ENCODE results near the gene ARNT2.
A peak's percentile ranks its signal among the peaks of the same experiment; 100 is the strongest.

ARNT2 gene

DNA sequence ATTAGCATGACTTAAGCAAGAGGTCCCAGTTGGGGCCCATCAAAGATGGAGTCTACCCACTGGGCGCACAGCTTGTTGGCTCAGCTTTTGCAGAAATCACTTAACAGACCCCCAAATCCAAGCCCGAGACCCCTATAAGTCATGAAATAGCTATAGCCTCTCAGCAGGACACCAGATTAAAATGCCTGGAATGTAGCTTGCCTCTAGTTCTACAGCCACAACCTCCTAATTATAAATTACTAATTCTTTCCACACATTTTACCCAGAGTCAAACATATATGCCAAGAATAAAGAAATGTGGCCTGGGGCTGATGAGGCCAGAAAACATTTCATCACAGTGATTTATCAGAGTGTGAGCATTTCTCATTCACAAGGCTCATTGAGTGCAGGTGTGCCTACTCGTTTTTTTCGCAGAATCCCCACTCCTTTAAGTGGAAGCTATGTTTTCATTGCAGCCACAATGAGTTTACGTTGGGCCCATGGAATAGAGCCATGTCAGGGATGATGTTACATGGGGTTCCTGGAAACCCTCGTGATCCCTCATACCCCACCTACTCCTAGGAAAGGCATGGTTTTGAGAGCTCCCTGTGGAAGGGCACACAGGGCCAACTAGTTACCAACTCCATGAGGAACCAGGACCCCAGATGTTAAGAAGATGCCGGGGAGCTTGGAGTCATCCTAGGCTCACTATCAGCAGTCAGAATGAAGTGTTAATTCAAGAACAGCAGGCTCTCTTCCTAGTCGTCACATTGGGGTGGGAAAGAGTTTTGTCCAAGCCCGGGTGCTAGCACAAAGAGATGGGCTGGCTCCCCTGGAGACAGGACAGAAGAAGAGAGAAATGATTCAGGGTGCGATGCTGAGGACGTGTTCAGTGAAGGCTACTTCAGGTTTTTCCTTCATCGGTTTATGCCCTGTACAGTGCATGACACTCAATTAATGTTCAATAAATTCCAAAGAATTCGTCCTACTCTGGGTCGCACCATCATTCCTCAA lies 200.7 kb downstream of the ARNT2 start:
- DNase-seq, result peak; percentile 69

DNA sequence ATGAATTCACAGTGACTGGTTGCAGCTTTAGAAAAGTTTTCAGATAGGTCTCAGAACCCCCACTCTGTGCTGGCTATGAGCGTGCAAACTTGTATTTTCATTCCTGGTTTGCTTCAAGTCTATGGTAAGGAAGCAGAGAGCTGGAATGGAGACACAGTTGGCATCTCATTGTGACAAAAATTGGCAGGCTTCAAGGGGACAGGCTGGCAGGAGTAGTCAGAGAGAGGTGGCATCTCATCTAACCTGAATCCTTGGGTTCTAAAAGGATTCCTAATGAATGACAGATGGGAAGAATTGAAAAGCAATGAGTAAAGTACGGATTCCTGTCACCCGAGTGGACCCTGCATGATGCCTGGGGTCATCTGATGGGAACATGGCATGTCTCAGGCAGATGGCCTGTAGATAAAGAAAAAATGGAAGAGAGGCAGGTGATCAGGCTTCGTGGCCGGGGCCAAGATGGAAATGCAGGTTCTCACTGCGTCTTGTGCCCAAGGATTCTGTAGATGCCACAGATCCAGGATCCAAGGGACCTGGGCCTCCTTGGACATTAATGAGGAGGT lies 201.5 kb downstream of the ARNT2 start:
- no peak for DNase-seq

DNA sequence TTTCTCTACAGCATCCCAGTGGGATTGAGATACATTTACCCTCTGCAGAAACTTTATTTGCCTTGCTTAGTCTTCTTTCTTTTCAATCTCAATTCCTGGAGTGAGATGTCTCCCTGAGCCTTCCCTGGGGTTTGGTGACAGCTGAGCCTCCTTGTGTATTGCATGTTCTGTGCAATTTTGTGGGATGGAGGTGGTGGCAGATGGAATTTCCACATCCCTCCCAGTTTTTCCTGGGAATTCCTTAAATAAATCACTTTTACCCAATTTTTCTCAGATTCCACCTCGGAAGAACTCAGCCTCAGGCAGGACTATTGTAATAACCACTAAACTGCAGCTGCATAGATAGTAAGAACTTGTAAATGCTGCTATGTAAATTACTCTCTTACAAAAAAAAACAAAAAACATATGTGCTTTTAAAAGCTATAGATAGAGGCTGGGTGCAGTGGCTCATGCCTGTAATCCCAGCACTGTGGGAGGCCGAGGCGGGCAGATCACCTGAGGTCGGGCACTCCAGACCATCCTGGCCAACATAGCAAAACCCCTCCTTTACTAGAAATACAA lies 202.4 kb downstream of the ARNT2 start:
- peak; percentile 38 for DNase-seq

GRCh38 chr15:80607287-80607980 lies 203.3 kb downstream of the ARNT2 start:
- no peak for DNase-seq

- DNase-seq, result no peak
Observed at GRCh38 chr15:80608688-80609087, 204.5 kb downstream of the ARNT2 start.

DNA sequence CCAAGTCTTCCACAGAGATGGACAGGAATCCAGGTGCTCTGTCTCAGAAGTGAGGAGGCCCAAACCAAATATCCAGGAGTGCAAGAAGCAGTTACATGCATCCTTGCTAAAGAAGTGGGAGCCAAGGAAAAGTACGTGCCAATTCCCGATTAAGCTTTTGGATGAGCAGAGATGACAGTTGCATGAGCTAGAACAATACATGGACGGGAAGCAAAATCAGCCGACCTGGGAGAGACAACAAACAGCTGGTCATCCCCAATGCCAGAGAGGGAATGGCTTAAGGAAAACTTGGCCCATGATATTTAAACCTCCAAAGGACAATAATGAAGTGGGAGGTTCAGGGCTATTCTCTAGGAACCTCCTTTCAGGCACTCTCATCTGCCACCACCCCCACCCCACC lies 204.9 kb downstream of the ARNT2 start:
- DNase-seq, result no peak

DNA sequence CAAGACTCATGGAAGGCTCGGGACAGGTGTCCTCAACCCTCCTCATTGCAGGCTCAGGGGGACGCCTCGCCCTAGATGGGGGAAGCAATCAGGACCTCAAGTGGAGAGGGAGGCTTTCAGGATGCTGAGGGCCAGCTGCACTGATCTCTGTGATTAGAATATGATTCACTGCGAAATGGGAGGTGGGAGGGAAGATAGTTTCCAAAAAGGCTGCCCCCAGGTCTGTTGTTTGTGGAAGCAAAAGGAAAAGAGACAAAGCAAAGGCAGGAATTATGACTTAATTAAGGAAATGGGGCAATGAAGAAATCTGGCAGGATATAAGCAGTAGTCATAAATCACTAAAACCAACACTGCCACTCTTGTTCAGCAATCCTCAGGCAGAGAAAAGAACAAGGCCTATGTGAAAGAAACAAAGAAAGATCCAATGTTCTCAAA lies 205.3 kb downstream of the ARNT2 start:
- peak; percentile 22 for DNase-seq

GRCh38 chr15:80611543-80612080 lies 207.4 kb downstream of the ARNT2 start:
- no peak for DNase-seq

GRCh38 chr15:80612118-80612823 lies 208.1 kb downstream of the ARNT2 start:
- DNase-seq, result no peak

- DNase-seq, result no peak
Observed at GRCh38 chr15:80613762-80614365, 209.7 kb downstream of the ARNT2 start.

DNA sequence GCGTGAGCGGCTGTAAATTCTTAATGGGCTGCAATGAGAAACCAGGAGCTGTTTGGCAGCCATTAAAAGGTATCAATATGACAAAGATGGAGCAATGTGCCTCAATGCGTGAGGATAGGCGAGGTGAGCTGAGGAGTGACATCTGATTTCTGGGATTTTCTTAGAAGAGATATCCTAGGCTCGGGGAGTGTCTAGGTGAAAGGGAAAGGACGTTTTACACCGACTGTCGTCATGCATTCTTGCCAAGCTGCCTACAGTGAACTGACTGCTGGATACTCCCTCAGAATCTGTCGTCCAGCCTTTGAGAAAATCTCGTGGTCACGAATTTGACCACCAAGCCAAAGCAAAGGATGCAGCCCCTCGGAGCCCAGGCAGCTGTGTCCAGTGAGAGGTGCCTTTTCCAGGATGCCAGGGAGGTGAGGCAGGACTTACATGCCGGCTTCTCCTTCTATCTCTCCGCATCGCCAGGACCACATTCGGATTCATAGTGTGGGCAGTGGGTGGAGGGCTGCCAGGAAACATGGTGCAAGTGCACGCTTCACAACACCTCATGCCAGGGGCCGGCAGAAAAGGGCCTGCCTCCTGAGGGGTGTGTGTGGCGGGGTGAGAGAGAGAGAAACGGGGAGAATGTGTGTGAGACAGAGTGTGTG lies 210.7 kb downstream of the ARNT2 start:
- DNase-seq, result no peak

- no peak for DNase-seq
Observed at GRCh38 chr15:80615361-80615736, 211.2 kb downstream of the ARNT2 start.

GRCh38 chr15:80615783-80616391 lies 211.7 kb downstream of the ARNT2 start:
- DNase-seq, result peak; percentile 63

DNA sequence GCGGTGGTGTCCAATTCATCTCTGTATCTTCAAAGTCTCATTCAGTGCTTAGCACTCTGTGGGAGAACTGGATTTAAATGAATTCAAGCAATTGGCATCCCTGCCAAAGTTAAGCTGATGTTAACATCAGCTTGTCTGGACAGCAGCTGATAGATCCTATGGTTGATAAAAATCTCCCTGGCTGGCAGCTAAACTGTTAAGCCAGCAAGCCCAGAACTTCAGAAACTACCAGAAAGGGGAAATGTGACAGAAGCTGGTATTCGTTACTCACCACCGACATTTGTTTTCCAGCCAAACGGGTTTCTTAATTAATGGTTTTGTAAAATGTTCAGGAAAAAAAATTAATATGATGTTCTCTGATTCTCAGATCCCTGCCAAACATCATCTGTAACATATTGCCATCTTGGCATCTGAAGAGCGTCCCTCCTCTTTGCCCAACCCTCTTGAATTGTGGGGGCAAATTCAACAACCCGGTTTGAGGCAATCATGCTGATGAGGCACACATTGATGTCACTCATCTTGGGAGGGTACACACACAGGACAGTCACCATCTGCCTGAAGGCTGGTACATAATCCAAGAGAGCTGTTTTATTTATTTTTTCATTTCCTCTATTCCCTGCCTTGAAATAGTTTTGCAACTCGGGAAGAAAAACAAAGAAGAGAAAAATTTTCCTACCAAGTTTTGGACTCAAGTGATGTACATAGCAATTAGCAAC lies 214.7 kb downstream of the ARNT2 start:
- DNase-seq, result no peak

- DNase-seq, result peak; percentile 26
Observed at GRCh38 chr15:80619680-80620079, 215.5 kb downstream of the ARNT2 start.

DNA sequence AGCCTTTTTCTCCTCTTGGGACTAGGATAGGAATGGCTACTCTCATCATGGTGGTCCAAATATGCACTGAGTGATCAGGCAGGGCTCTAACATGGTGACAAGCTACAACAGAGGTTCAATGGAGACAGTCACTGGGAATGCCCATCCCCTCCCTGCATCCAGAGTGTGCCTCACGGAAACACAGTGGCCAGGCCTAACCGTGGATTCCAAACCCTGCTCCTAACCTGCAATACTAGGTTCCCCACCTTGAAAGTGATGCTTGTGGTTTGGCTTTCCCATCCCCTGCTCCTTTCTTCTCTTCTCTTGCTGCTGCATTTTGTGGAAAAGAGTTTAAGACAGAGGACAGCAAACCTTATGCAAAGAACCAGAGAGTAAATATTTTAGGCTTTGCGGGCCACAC lies 216.0 kb downstream of the ARNT2 start:
- no peak for DNase-seq

DNA sequence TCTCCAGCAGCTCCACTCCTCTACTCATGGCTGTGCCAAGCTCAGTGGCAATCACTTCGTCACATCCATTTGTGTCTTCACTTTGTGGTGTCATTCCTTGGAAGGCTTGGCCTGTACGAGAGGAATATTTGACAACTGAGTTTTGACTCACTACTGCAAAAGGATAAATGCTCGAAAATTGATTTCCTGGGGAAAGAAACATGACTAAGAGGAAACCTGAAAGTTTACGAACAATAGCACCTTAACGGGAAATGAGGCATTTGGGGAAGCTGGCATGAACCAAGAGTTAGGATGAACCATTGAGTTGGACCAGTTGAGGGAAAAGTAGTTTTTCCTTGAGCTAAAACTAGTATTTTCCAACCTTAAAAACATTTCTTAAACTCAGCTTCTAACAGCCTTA lies 216.7 kb downstream of the ARNT2 start:
- DNase-seq, result no peak

DNA sequence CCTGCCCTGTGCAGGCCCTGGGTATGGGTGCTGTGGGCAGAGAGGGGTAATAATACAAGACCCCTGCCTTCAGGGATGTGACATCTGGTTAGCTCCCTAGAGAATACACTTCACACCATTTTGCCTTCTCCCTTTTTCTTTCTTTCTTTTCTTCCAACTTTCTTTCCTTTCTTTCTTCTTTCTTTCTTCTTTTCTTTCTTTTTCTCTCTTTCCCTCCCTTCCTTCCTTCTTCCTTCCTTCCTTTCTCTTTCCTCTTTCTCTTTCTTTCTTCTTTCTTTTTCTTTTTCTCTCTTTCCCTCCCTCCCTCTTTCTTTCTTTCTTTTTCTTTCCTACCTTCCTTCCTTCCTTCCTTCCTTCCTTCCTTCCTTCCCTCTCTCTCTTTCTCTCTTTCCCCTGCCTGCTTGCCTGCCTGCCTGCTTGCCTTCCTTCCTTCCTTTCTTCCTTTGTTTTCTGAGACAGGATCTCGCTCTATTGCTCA lies 222.5 kb downstream of the ARNT2 start:
- no peak for DNase-seq

GRCh38 chr15:80629355-80629754 lies 225.2 kb downstream of the ARNT2 start:
- DNase-seq, result no peak

DNA sequence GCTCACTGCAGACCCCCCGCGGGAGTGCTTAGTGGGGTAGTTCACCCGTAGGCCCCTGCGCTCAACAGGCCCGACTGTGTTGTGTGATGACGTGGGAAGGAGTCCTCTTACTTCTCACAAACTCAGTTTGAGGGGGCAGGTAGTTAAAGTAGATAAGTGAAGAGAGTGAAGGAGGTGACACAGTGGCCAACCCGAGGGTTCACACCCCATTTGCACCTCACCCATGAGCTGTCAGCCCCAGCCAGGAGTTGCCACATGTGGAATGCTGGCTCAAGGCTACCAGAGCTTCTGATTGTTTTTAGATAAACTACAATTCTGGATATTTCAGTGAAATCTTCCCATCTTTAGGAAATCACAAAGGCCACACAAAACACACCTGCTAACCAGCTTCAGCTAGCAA lies 226.8 kb downstream of the ARNT2 start:
- DNase-seq, result no peak

Measured in fibroblast of skin of right biceps (primary cell).